ENCODE measurements around the gene VWA8. TPM values are rescaled to one million over a fixed set of nuclear protein-coding genes. Genes with fewer than 3 reads are reported as not detected.

VWA8 gene
- total and polyA plus RNA-seq, 2 of the 13 experiments (the other 11 are each of a cell fraction or from before 2014, with no cell fraction given): 9.1 to 17.3 TPM

- intact Hi-C loops (cut with micrococcal nuclease; ENCODE audit: unreplicated experiment): no loop called here
- Histone ChIP-seq H3K9ac (ENCODE audit: insufficient read depth, low read depth, low read length) (no peak overlapping the region), H3K27ac (ENCODE audit: extremely low read length, insufficient read depth, low read length) (no peak overlapping the region), H3K4me1 (ENCODE audit: insufficient read depth, low read length) (peaks cover 7% of the 10 kb centered on the region; the same call in 1 of the 2 replicates), H3K9me3 (ENCODE audit: low read length) (no peaks in the 10 kb centered on the region), H3K27me3 (ENCODE audit: control insufficient read depth in 1 of 2, insufficient read depth in 2 of 2, low read length in 2 of 2) (no peaks in the 10 kb centered on the region), H3K4me2 (ENCODE audit: low read depth, low read length) (no peak overlapping the region), H3K79me2 (ENCODE audit: insufficient read depth, low read length) (no peaks in the 10 kb centered on the region), H3K36me3 (replicated peaks in 1 of 2; ENCODE audit: control insufficient read depth in 1 of 2, insufficient read depth in 2 of 2, low read length in 2 of 2) (peaks cover 0 to 5% of the 10 kb centered on the region in 2 experiments; a peak in 2 of 5 replicates), H3K4me3 (replicated peaks in 1 of 3; ENCODE audit: insufficient read depth in 1 of 3, low read depth in 2 of 3, low read length in 3 of 3) (no peak overlapping the region), H4K20me1 (ENCODE audit: insufficient read depth, low read length) (no peaks in the 10 kb centered on the region), H2AFZ (ENCODE audit: low read length) (no peak overlapping the region)
- CTCF ChIA-PET (ENCODE audit: low intra/inter-chr PET ratio, low total read pairs): no interaction called here
- DNase-seq (ENCODE audit: low spot score) (no peak), ATAC-seq (no peak), FAIRE-seq (no peak)
- POLR2A ChIA-PET: no interaction called here
- BruUV-seq (replicated peaks): no TSS peak
- TF ChIP-seq MYNN (CRISPR knock-in tag; IDR thresholded peaks at IDR 0.05; ENCODE audit: low read depth) (no peak), RORA (CRISPR knock-in tag; IDR thresholded peaks at IDR 0.05) (no peak)
- in situ Hi-C loops (cut with HindIII; ENCODE audit: extremely low pct_ligation_motif_present, low pct_unique_long_range_greater_than_20kb): no loop called here
These were observed 260.1 kb downstream of the VWA8 start for GRCh38 chr13:41700790-41701310.

- no peaks in the 10 kb centered on the region for H4K20me1 ChIP-seq (ENCODE audit: insufficient read depth, low read length)
- H3K4me2 ChIP-seq (ENCODE audit: low read depth, low read length): no peak overlapping the region
- WGBS (ENCODE audit: low lambda C conversion rate): 93% methylated on average over 1 of the region's 1 CpG
- intact Hi-C loops (cut with micrococcal nuclease; ENCODE audit: unreplicated experiment) (no loop called here), in situ Hi-C loops (cut with HindIII; ENCODE audit: extremely low pct_ligation_motif_present, low pct_unique_long_range_greater_than_20kb) (no loop called here)
- ATAC-seq (no peak), FAIRE-seq (no peak), DNase-seq (ENCODE audit: low spot score) (no peak)
- no TSS peak for BruUV-seq (replicated peaks)
- ChIA-PET POLR2A (no interaction called here), CTCF (ENCODE audit: low intra/inter-chr PET ratio, low total read pairs) (no interaction called here)
- H2AFZ ChIP-seq (ENCODE audit: low read length): no peak overlapping the region
- H3K4me1 ChIP-seq (ENCODE audit: insufficient read depth, low read length): peaks cover 7% of the 10 kb centered on the region; the same call in 1 of the 2 replicates
- peaks cover 0 to 5% of the 10 kb centered on the region in 2 experiments; a peak in 2 of 5 replicates for H3K36me3 ChIP-seq (replicated peaks in 1 of 2; ENCODE audit: control insufficient read depth in 1 of 2, insufficient read depth in 2 of 2, low read length in 2 of 2)
- no peak overlapping the region for H3K27ac ChIP-seq (ENCODE audit: extremely low read length, insufficient read depth, low read length)
- no peaks in the 10 kb centered on the region for H3K79me2 ChIP-seq (ENCODE audit: insufficient read depth, low read length)
- no peak overlapping the region for H3K9ac ChIP-seq (ENCODE audit: insufficient read depth, low read depth, low read length)
- no peaks in the 10 kb centered on the region for H3K9me3 ChIP-seq (ENCODE audit: low read length)
- no peak overlapping the region for H3K4me3 ChIP-seq (replicated peaks in 1 of 3; ENCODE audit: insufficient read depth in 1 of 3, low read depth in 2 of 3, low read length in 3 of 3)
- H3K27me3 ChIP-seq (ENCODE audit: control insufficient read depth in 1 of 2, insufficient read depth in 2 of 2, low read length in 2 of 2): no peaks in the 10 kb centered on the region
- TF ChIP-seq, protein P1, sequence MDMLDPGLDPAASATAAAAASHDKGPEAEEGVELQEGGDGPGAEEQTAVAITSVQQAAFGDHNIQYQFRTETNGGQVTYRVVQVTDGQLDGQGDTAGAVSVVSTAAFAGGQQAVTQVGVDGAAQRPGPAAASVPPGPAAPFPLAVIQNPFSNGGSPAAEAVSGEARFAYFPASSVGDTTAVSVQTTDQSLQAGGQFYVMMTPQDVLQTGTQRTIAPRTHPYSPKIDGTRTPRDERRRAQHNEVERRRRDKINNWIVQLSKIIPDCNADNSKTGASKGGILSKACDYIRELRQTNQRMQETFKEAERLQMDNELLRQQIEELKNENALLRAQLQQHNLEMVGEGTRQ (IDR thresholded peaks at IDR 0.05; ENCODE audit: low read depth, low read length): no peak
- TF ChIP-seq, protein P1 (CRISPR knock-in tag; IDR thresholded peaks at IDR 0.05; ENCODE audit: borderline replicate concordance): no peak
- no peak for TF ChIP-seq MYNN (CRISPR knock-in tag; IDR thresholded peaks at IDR 0.05; ENCODE audit: low read depth)
- TF ChIP-seq, protein P2, sequence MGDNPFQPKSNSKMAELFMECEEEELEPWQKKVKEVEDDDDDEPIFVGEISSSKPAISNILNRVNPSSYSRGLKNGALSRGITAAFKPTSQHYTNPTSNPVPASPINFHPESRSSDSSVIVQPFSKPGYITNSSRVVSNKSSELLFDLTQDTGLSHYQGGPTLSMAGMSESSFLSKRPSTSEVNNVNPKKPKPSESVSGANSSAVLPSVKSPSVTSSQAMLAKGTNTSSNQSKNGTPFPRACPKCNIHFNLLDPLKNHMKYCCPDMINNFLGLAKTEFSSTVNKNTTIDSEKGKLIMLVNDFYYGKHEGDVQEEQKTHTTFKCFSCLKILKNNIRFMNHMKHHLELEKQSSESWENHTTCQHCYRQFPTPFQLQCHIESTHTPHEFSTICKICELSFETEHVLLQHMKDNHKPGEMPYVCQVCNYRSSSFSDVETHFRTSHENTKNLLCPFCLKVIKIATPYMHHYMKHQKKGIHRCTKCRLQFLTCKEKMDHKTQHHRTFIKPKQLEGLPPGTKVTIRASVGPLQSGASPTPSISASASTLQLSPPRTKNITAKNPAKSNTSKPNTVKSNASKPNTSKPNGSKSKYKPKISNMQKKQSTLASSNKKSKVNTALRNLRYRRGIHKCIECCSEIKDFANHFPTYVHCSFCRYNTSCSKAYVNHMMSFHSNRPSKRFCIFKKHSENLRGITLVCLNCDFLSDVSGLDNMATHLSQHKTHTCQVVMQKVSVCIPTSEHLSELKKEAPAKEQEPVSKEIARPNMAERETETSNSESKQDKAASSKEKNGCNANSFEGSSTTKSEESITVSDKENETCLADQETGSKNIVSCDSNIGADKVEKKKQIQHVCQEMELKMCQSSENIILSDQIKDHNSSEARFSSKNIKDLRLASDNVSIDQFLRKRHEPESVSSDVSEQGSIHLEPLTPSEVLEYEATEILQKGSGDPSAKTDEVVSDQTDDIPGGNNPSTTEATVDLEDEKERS (CRISPR knock-in tag; IDR thresholded peaks at IDR 0.05): no peak
- no peak for TF ChIP-seq BCLAF1 (IDR thresholded peaks at IDR 0.05)
These were observed 261.1 kb downstream of the VWA8 start for GRCh38 chr13:41699759-41700158.
